Measurements from ENCODE around the gene PTPRE.

GRCh38 chr10:128097783-128098182 is 190.9 kb downstream of the PTPRE start:
- TF ChIP-seq, protein P1, sequence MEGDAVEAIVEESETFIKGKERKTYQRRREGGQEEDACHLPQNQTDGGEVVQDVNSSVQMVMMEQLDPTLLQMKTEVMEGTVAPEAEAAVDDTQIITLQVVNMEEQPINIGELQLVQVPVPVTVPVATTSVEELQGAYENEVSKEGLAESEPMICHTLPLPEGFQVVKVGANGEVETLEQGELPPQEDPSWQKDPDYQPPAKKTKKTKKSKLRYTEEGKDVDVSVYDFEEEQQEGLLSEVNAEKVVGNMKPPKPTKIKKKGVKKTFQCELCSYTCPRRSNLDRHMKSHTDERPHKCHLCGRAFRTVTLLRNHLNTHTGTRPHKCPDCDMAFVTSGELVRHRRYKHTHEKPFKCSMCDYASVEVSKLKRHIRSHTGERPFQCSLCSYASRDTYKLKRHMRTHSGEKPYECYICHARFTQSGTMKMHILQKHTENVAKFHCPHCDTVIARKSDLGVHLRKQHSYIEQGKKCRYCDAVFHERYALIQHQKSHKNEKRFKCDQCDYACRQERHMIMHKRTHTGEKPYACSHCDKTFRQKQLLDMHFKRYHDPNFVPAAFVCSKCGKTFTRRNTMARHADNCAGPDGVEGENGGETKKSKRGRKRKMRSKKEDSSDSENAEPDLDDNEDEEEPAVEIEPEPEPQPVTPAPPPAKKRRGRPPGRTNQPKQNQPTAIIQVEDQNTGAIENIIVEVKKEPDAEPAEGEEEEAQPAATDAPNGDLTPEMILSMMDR (IDR thresholded peaks at IDR 0.05; ENCODE audit: poor library complexity, severe bottlenecking), result no peak
- TF ChIP-seq RAD21 (conservative IDR thresholded peaks at IDR 0.05), result no peak
- TF ChIP-seq EP300 (conservative IDR thresholded peaks at IDR 0.05; ENCODE audit: poor library complexity, severe bottlenecking), result no peak
- TF ChIP-seq EZH2 (IDR thresholded peaks at IDR 0.05; ENCODE audit: borderline replicate concordance, insufficient read depth, low read length, poor library complexity, severe bottlenecking), result no peak
- no peak for TF ChIP-seq POLR2AphosphoS5 (IDR thresholded peaks at IDR 0.05)
- no peak for TF ChIP-seq TAF1 (IDR thresholded peaks at IDR 0.05; ENCODE audit: low read depth)
- no peak for TF ChIP-seq REST (IDR thresholded peaks at IDR 0.05; ENCODE audit: borderline replicate concordance)

All from neural cell (in vitro differentiated cells).